ENCODE results near the gene FAM210A.

The FAM210A gene

DNA sequence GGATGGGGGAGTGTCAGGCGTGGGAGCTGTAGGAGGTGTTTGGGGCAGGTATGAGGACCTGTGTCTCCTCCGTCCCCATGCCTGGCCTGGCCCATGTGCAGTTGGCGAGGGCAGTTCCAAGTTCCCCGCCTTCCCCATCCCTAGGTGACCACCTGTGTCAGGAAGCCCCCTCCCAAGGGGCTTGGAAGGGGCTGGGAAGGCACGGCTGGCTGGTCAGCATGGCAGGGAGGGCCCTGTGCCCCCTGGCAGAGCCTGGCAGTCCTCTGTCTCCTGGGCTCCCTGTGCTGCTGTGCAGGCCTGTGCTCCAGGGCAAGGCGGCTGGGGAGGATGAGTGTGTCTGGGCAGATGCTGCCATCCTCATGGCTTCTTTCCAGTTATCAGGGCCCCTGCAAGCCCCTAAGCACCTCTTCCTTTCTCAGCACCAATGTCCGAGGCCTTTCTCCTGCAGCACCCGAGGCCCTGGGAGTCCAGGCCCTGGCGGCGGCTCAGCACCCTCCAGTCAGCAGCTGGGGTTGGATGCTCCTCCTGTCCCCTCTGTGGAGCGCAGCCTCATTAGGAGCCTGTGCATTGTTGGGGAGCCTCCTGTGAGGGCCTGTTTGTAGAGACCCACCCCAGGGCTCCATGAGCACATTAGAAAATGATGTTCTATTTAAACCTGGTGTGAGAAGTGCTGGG lies 101.7 kb downstream of the FAM210A start:
- TF ChIP-seq, protein P1, sequence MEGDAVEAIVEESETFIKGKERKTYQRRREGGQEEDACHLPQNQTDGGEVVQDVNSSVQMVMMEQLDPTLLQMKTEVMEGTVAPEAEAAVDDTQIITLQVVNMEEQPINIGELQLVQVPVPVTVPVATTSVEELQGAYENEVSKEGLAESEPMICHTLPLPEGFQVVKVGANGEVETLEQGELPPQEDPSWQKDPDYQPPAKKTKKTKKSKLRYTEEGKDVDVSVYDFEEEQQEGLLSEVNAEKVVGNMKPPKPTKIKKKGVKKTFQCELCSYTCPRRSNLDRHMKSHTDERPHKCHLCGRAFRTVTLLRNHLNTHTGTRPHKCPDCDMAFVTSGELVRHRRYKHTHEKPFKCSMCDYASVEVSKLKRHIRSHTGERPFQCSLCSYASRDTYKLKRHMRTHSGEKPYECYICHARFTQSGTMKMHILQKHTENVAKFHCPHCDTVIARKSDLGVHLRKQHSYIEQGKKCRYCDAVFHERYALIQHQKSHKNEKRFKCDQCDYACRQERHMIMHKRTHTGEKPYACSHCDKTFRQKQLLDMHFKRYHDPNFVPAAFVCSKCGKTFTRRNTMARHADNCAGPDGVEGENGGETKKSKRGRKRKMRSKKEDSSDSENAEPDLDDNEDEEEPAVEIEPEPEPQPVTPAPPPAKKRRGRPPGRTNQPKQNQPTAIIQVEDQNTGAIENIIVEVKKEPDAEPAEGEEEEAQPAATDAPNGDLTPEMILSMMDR (IDR thresholded peaks at IDR 0.05; ENCODE audit: control insufficient read depth, extremely low read depth, insufficient read depth): no peak
- H3K4me3 ChIP-seq (ENCODE audit: low read depth, low read length): no peak overlapping the region
- DNase-seq (ENCODE audit: low read depth): no peak

DNA sequence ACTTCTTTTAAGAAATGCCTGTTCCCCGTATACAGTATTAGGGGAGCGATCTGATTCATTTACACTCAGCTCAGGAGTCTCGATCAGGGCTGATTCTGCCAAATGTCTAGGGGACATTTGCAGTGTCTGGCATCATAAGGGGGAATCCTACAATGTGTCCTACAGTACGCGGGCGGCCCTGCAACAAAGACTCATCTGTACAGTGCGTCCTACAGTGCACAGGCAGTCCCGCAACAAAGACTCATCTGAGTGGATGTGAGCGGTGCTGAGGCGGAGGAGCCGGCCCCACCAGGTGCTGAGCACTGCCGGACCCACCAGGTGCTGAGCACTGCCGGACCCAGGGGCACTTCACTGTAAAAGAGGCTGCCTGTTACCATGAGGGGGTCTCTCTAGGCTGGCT lies 102.5 kb downstream of the FAM210A start:
- no peak overlapping the region for H3K4me3 ChIP-seq (ENCODE audit: low read depth, low read length)
- TF ChIP-seq, protein P1 (IDR thresholded peaks at IDR 0.05; ENCODE audit: control insufficient read depth, extremely low read depth, insufficient read depth): no peak
- DNase-seq (ENCODE audit: low read depth): no peak

DNA sequence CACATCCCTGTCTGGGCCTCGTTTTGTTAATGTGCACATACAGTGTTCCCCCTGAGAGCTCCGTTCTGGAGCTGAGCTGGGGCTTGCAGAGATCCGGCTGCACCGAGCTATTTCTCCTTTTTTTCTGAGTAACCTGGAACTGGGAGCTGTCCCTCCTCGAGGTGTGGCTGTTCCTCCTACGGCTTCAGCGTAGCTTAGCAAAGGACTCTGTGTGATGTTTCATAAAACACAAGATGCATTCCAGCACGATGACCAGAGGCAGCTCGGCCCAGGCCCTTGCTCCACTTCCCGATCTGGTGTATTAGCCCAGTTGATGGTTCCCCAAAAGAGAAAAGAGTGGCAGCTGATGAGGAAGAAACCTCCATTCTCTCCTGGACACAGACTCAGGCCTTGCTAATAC lies 103.0 kb downstream of the FAM210A start:
- H3K4me3 ChIP-seq (ENCODE audit: low read depth, low read length): no peak overlapping the region
- TF ChIP-seq, protein P1 (IDR thresholded peaks at IDR 0.05; ENCODE audit: control insufficient read depth, extremely low read depth, insufficient read depth): no peak

DNA sequence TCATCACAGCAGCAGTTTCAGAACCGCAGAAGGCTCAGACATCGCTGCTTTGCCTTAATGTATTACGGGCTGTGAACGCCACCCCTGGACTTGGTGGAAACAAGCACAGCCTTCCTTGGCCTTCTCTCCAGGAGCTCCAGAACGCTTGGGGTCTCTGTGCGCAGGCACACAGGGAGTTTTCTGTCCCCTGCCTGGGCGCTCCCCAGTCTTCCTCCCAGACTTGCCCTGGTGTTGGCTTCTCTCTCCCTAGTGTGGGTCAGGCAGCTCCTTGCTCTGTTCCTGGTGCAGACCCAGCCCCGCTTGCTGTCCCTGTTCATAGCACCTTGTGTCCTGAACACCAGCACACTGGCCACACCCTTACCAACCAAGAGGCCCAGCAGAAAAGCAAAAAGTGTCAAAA lies 103.6 kb downstream of the FAM210A start:
- H3K4me3 ChIP-seq (ENCODE audit: low read depth, low read length): no peak overlapping the region
- DNase-seq (ENCODE audit: low read depth): no peak
- TF ChIP-seq, protein P1 (IDR thresholded peaks at IDR 0.05; ENCODE audit: control insufficient read depth, extremely low read depth, insufficient read depth): no peak

More for the DNA sequence above, 103.0 kb downstream of the FAM210A start:
- DNase-seq (ENCODE audit: low read depth): no peak

DNA sequence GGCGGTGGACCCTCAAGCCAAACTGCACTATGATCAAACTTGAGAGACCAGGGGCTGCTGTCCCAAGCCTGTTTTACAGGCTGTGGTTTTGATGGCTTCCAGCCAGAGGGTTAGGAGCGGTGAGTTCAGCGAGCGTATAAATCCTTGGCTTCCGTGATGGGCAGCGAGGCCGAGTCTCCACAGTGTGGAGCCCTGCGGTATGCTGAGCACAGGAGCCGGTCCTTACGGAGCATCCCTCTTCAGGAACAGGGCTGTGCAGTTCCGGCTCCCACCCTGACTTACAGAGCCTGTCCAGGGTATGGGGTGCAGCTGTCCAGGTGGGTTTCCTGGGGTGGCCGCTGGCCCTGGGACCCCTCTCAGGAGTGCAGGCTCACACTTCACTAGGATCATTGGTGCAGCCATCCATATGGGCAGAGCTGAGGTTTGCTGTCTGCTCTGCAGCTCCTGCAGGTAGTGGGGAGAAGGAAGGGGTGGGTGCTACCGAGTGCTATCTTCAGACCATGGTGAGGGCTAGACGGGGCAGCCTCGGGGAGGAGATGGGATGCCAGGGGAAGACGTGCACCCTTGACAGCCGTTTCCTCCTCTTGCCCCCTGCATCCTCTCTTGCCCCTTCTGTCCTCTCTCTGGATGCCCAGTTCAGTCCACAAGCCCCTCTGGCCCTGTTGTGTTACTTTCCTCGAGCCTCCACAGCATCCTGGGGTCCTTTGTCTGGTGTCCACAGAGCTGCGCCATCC lies 104.3 kb downstream of the FAM210A start:
- no peak overlapping the region for H3K4me3 ChIP-seq (ENCODE audit: low read depth, low read length)
- TF ChIP-seq, protein P1 (IDR thresholded peaks at IDR 0.05; ENCODE audit: control insufficient read depth, extremely low read depth, insufficient read depth): peak; percentile 37; the same call in 1 of the 2 replicates
- DNase-seq (ENCODE audit: low read depth): peak; percentile 61

DNA sequence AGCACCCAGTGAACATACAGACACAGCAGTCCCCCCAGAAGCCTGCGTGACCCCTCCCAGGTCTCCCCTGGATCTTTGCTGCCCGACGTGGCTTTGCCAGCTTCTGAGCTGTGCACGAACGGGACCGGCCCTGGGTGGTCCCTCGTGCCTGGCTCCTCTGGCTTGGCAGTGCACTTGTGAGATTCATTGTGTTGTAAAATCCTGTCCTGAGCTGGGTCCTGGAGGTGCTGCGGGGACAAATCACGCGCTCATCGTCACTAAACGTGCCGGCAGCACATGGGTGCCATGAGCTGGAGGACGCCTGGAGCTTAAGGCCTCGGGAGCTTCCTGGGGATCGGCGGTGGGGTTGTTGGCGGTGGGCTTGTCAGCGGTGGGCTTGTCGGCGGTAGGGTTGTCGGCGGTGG lies 104.9 kb downstream of the FAM210A start:
- no peak for DNase-seq (ENCODE audit: low read depth)
- TF ChIP-seq, protein P1 (IDR thresholded peaks at IDR 0.05; ENCODE audit: control insufficient read depth, extremely low read depth, insufficient read depth): no peak
- no peak overlapping the region for H3K4me3 ChIP-seq (ENCODE audit: low read depth, low read length)
